Tibial nerve (tissue), 4 donors: ENCODE data around the gene ATXN2L. TPM values are rescaled to one million over a fixed set of nuclear protein-coding genes. Genes with fewer than 3 reads are reported as not detected.
"Not testable (repeated sequence)": the region's sequence is repeated elsewhere in the genome, so short reads cannot be mapped to it uniquely, and the experiment has no call there.

Experiments
- DNase-seq, 2 donors: peaks; one replicate each; pipeline ENCODE4 v3.0.0-alpha.2; 2019; ENCODE audit warnings: low spot score in 2 of 2
- H3K27ac ChIP-seq, 4 donors: fragments of 200-600 bp; sonication (generic) in 3 of 4; one replicate each; pipeline ENCODE4 v1.5.1; 2017 to 2019; ENCODE audit warnings: mild to moderate bottlenecking in 1 of 4
- H3K27me3 ChIP-seq, 2 donors: fragments of 200-600 bp; sonication (generic) in 1 of 2; one replicate each; pipeline versions ENCODE4 v1.5.1 to v1.6.0; 2017 to 2019
- H3K36me3 ChIP-seq, 3 donors: fragments of 200-600 bp; sonication (generic); one replicate each; pipeline ENCODE4 v1.5.1; 2018 to 2019
- H3K4me1 ChIP-seq, 4 donors: fragments of 200-600 bp; sonication (generic) in 3 of 4; one replicate each; pipeline ENCODE4 v1.5.1; 2017 to 2019
- H3K4me3 ChIP-seq, 4 donors: fragments of 200-600 bp; sonication (generic) in 3 of 4; one replicate each; pipeline ENCODE4 v1.5.1; 2017 to 2019; ENCODE audit warnings: mild to moderate bottlenecking in 1 of 4, moderate library complexity in 1 of 4
- H3K9me3 ChIP-seq, 4 donors: fragments of 200-600 bp; sonication (generic) in 3 of 4; one replicate each; pipeline ENCODE4 v1.5.1; 2017 to 2019
- EP300 ChIP-seq, 2 donors: sonication (generic); formaldehyde crosslinking; IDR thresholded peaks; one replicate each; pipeline ENCODE4 v1.6.1; 2017; ENCODE audit warnings: antibody characterized with exemption in 2 of 2, mild to moderate bottlenecking in 1 of 2
- POLR2A ChIP-seq, 2 donors: fragments of 450-650 bp; IDR thresholded peaks; one replicate each; pipeline ENCODE4 v1.6.1; 2017; ENCODE audit warnings: antibody characterized with exemption in 2 of 2, mild to moderate bottlenecking in 2 of 2, moderate library complexity in 2 of 2
- WGBS, 2 donors: methylation state at CpG; one replicate each; pipeline ENCODE4 v1.1.5; 2018; 5-methylcytosine and 5-hydroxymethylcytosine counted together
- total RNA-seq, 4 donors: library from RNA; depleted of rRNA; stranded (reverse); fragments of >200 nt; gene quantifications; one replicate each; pipeline ENCODE4 v1.1.0, GENCODE V29; 2016
- TF ChIP-seq, protein P1 (sequence below), 5 experiments: fragments of 200-600 bp in 3 of 5; fragments of 450-650 bp in 2 of 5; sonication (generic) in 3 of 5; IDR thresholded peaks; one replicate each; pipeline ENCODE4 v1.5.1; 2016 to 2019; ENCODE audit warnings: antibody characterized with exemption in 5 of 5, mild to moderate bottlenecking in 3 of 5, moderate library complexity in 2 of 5

The ATXN2L gene
- total RNA-seq, 4 donors from 2014 or later = 57.6 to 121 (median 87.7) TPM

DNA sequence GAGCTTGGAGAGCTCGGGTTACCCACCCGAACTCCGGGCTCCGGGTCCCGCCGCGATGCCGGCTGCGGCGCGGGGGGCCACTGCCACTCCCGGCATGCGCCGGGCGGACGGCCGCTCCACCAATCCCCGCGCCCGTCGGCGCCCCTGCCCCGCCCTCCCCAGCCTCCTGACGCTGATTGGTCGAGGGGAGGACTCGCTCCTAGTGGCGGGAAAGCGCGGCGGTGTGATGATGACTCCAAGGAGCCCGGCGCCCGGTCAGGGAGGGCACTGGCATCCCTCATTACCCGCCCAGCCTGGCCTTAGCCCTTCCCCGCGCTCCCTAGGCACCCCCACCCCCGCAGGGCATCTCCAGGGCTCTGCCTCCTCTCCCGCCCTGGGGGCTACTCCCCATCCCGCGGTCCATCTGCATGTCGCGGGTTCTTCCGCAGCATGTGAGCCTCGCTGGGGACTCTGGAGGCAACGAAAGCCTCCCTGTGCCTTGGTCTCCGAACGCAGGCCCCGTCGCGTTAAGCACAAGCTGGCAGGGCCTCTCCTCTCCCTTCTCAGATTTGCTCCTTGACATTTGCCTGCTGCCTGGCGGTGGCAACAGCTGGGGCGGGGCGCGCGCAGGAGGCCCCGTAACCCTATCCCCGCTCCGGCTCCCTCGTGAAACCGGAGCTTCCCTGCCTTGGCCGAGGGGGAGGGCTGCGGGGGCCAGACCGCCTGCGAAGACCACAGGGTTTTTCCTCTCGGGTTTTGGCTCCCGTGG lies 57.2 kb downstream of the ATXN2L start:
- 0 to 3% methylated on average over 19 to 46 of the region's 66 CpGs for WGBS, 2 donors
- peaks cover 0 to 11% (median 0%) of the 10 kb centered on the region in 3 donors for H3K36me3 ChIP-seq
- TF ChIP-seq POLR2A (IDR thresholded peaks at IDR 0.05) = no peak
- TF ChIP-seq, protein P1, sequence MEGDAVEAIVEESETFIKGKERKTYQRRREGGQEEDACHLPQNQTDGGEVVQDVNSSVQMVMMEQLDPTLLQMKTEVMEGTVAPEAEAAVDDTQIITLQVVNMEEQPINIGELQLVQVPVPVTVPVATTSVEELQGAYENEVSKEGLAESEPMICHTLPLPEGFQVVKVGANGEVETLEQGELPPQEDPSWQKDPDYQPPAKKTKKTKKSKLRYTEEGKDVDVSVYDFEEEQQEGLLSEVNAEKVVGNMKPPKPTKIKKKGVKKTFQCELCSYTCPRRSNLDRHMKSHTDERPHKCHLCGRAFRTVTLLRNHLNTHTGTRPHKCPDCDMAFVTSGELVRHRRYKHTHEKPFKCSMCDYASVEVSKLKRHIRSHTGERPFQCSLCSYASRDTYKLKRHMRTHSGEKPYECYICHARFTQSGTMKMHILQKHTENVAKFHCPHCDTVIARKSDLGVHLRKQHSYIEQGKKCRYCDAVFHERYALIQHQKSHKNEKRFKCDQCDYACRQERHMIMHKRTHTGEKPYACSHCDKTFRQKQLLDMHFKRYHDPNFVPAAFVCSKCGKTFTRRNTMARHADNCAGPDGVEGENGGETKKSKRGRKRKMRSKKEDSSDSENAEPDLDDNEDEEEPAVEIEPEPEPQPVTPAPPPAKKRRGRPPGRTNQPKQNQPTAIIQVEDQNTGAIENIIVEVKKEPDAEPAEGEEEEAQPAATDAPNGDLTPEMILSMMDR (IDR thresholded peaks at IDR 0.05) = peak in 4 of 5 experiments; percentile 22 to 68 (median 40)
- H3K4me3 ChIP-seq = peak overlapping the region; percentile 37 to 84 (median 64)
- H3K27me3 ChIP-seq = peaks cover 0 to 8% of the 10 kb centered on the region in 2 donors
- DNase-seq = peak; percentile 76 to 79
- peaks cover 0 to 34% (median 11%) of the 10 kb centered on the region in 4 donors for H3K4me1 ChIP-seq
- no peaks in the 10 kb centered on the region for H3K9me3 ChIP-seq
- peak overlapping the region in 2 of 4 donors; percentile 19 to 52 for H3K27ac ChIP-seq

DNA sequence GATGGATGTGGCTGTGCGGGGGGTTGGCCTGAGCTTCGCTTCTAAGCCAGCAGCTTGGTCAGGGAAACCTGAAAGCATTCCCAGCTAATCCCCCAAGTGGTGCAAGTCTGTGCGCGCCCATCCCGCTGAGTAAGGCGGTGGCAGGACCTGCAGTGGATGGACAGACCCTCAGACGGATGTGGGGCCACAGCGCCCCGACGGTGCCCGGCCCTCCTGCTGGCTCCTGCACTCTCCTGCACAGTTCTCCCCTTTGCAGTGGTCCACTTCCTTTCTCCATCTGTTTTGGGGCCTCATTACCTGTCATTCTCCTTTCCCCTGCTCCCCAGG lies 57.8 kb downstream of the ATXN2L start:
- 12 to 19% methylated on average over 9 to 11 of the region's 11 CpGs for WGBS, 2 donors
- H3K4me3 ChIP-seq = peak overlapping the region in 2 of 4 donors; percentile 67 to 84

DNA sequence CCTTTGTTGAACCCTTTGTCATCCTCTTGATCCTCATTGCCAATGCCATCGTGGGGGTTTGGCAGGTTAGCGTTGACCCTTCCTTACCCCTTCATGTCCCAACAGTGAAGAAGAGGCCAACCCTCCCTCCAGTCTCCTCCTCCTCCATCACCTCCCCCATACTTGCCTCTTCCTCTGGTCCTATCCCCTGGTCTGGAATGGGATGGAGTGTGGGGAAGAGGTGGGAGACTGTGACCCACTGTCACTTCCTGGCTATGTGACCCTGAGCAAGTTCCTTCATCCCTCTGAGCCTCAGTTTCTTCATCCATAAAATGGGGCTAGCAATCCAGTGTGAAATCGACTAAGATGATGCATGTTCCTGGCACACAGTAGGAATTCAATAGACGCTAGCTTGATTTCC lies 58.2 kb downstream of the ATXN2L start:
- no peak overlapping the region for H3K4me3 ChIP-seq
- H3K9me3 ChIP-seq = no peaks in the 10 kb centered on the region
- H3K4me1 ChIP-seq = peaks cover 0 to 28% (median 11%) of the 10 kb centered on the region in 4 donors
- no peak overlapping the region for H3K27ac ChIP-seq
- WGBS, 2 donors = 84 to 88% methylated on average over 4 of the region's 4 CpGs
- TF ChIP-seq EP300 (IDR thresholded peaks at IDR 0.05) = no peak
- TF ChIP-seq POLR2A (IDR thresholded peaks at IDR 0.05) = no peak
- TF ChIP-seq, protein P1 (IDR thresholded peaks at IDR 0.05) = no peak
- peaks cover 0 to 1% (median 0%) of the 10 kb centered on the region in 3 donors for H3K36me3 ChIP-seq
- peaks cover 0 to 8% of the 10 kb centered on the region in 2 donors for H3K27me3 ChIP-seq
- DNase-seq = no peak

More for the DNA sequence above, 57.8 kb downstream of the ATXN2L start:
- Histone ChIP-seq H3K4me1 (peaks cover 0 to 28% (median 11%) of the 10 kb centered on the region in 4 donors), H3K9me3 (no peaks in the 10 kb centered on the region), H3K27ac (no peak overlapping the region), H3K36me3 (peaks cover 0 to 5% (median 0%) of the 10 kb centered on the region in 3 donors), H3K27me3 (peaks cover 0 to 8% of the 10 kb centered on the region in 2 donors)
- no peak for DNase-seq
- no peak for TF ChIP-seq POLR2A (IDR thresholded peaks at IDR 0.05)
- TF ChIP-seq EP300 (IDR thresholded peaks at IDR 0.05) = no peak
- TF ChIP-seq, protein P1 (IDR thresholded peaks at IDR 0.05) = no peak

DNA sequence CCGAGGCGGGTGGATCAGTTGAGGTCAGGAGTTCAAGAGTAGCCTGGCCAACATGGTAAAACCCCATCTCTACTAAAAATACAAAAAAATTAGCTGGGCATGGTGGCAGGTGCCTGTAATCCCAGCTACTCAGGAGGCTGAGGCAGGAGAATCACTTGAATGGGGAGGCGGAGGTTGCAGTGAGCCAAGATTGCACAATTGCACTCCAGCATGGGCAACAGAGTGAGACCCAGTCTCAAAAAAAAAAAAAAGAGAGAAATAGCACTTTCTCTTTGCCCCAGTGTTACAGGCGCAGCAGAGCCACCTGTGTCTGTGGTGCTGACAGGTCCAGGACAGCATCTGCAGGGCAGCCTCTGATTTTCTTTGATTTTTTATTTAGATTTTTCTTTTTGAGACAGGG lies 58.8 kb downstream of the ATXN2L start:
- H3K36me3 ChIP-seq, H3K4me3 ChIP-seq, DNase-seq, H3K27ac ChIP-seq, H3K9me3 ChIP-seq, H3K27me3 ChIP-seq: not testable (repeated sequence)
- H3K4me1 ChIP-seq = peaks cover 0 to 28% (median 11%) of the 10 kb centered on the region in 4 donors
- WGBS, 2 donors = 83 to 85% methylated on average over 4 of the region's 4 CpGs

DNA sequence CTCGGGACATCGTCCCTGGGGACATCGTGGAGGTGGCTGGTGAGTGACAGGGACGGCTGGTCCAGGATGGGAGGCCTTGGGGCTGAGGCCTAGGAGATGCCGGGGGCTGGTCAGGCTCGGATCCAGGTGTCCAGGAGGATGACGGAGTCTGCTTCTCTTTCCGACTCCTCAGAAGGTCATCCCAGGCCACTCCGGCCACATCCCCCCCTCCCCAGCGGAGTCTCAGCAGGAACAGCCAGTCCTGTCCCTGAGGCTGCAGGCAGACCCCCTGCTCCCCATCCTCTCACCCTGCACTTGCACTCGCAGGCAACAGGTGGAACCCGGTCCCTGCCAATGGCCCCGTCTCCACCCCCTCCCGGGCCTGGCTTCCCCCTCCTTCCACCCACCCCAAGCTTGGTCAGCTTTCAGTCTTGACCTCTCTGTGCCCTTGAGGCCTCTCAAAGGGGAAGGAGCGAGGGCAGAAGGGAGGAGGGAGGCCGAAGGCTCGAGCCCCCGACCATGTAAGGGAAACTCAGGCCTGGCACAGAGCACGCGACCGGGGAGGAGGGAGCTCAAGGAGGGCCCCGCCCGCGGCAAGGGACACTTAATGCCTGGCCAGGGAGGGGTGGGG lies 59.9 kb downstream of the ATXN2L start:
- H3K27me3 ChIP-seq = peaks cover 0 to 8% of the 10 kb centered on the region in 2 donors
- H3K4me3 ChIP-seq = no peak overlapping the region
- H3K27ac ChIP-seq = no peak overlapping the region
- H3K9me3 ChIP-seq = no peaks in the 10 kb centered on the region
- no peak for TF ChIP-seq POLR2A (IDR thresholded peaks at IDR 0.05)
- no peak for TF ChIP-seq EP300 (IDR thresholded peaks at IDR 0.05)
- TF ChIP-seq, protein P1 (IDR thresholded peaks at IDR 0.05) = no peak
- 34 to 41% methylated on average over 19 to 24 of the region's 24 CpGs for WGBS, 2 donors
- H3K4me1 ChIP-seq = peaks cover 0 to 28% (median 11%) of the 10 kb centered on the region in 4 donors
- no peak for DNase-seq
- no peaks in the 10 kb centered on the region for H3K36me3 ChIP-seq
